ENCODE measurements around the gene ITPR1.

The ITPR1 gene

DNA sequence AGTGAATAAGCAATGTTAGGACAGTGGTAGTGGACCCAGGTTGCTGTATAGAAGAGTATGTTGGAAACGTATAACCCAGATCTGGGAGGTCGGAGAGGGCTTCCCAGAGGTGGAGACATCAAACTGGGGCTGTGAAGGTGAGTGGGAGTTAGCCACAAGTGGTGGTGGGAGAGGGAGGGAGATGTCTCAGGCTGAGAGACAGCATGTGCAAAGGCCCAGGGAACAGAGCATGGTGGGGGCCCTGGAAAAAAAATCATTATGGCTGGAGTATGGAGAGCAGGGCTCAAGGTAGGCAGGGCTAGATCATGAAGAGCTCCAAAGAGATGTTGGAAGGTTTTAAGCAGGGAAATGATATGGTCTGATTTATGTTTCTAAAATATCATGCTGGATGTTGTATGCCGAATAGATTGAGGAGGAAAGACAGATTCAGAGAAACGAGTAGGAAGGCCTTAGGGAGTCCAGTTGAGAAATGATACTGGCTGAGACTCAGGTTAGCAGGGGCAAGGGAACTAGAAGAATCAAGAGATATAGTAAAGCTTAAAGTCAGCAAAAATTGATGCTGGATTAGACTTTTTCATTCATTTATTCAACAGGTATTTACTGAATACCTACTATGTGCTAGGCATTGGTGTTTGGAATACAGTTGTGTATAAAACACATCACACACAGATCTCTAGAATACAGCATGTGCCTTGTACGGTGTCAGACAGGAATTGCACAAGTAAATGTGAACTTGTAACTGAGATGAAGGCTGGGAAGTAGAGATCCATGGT, 17.0 kb downstream of the ITPR1 start:
- no peak for DNase-seq (ENCODE audit: low spot score)

DNA sequence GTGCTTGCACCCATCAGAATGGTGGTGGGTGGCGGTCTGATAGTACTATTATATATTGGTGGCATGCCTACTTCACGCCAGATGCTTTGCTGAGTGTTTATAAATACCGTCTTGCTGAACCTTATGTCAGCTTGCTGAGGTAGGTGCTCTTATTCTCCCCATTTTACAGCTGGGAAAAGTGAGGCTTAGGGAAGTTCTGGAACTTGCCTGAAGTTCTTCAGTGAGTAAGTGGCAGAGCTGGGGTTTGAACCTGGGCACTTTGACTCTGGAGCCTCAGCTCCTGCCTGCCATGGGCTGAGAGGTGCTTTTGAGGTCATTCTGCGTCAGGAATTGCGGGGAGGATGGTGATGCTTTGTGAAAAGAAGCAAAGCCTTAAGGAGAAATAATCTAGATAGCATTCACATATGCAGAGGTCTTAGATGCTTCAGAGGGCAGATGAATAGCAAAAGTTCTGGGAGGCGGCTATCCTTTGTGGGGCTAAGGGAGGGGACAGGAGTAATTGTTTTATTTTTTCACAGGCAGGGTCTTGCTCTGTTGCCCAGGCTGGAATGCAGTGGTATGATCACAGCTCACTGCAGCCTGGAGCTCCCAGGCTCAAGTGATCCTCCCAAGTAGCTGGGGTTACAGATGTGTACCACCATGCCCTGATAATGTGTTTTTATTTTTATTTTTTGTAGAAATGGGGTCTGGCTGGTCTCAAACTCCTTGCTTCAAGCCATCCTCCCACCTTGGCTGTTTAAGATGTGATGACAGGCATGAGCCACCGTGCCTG, 18.5 kb downstream of the ITPR1 start:
- DNase-seq (ENCODE audit: low spot score), result no peak

DNA sequence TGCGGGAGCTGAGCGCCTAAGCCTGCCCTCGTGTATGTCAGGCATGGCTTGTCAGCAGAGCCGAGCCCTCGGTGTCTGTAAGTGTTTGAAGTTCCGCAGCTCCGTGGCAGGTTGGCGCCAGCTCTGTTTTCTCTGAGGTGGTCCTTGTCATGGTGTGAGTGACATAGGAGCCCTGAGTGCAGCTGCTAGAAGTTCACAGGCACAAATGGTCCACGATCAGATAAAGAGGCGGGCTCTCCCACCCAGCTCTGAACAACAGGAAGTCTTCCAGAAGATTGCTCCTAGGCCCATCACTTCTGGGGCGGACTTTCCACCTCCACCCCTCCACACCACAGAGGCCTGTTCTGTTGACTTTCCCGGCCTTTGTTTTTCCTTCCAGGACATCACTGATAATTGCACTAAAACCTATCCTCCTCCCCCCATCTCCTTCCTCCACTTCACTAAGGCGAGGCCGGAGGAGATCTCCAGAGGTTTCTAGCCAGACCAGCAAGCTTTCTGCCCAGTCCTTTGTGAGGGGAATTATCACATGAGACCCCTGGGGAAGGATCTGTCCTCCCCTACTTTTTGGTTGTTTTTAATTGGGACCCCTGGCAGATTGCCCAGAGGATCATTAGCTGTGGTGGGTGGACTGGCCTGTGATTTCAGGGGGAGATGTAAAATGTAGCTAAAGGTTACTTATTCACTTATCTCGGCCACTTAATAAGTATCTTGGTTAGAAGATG, 19.9 kb downstream of the ITPR1 start:
- DNase-seq (ENCODE audit: low spot score), result no peak

DNA sequence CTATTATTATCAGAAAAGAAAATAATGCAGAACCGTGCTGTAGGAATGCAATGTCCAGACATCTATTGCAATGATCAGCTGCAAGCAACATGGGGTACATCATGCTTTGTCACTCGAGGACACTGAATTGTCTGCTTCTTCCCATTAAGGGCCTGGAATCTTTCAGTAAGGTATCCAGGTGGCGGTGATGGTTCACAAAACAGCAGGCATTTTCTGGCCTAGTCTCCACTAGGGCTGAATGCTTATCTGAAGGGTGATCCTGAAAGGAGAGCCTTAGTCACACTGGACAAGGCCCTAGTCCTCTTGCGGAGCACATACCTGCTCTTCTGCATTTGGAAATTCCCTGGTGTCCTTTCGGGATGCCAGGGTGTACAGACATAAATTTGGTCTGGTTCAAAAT, 21.2 kb downstream of the ITPR1 start:
- DNase-seq (ENCODE audit: low spot score), result no peak

DNA sequence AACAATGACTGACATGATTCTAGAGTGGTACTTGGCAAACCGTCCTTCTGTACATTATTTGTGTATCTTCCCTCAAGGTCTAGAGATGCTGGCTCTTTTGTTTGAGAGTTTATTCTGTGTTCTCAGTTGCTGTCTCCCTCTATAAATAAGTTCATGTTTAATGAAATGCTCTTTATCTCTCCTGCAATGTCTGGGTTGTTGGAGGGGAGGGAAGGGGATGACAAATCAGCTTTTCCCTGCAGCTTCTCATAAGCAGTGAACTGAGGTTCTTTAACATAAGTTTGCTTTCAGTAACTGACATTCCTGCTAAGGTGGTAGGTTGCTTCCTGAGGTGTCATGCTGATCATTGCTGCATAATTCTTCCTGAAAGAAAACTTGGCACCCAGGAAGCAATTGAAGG, 21.8 kb downstream of the ITPR1 start:
- DNase-seq (ENCODE audit: low spot score), result no peak

DNA sequence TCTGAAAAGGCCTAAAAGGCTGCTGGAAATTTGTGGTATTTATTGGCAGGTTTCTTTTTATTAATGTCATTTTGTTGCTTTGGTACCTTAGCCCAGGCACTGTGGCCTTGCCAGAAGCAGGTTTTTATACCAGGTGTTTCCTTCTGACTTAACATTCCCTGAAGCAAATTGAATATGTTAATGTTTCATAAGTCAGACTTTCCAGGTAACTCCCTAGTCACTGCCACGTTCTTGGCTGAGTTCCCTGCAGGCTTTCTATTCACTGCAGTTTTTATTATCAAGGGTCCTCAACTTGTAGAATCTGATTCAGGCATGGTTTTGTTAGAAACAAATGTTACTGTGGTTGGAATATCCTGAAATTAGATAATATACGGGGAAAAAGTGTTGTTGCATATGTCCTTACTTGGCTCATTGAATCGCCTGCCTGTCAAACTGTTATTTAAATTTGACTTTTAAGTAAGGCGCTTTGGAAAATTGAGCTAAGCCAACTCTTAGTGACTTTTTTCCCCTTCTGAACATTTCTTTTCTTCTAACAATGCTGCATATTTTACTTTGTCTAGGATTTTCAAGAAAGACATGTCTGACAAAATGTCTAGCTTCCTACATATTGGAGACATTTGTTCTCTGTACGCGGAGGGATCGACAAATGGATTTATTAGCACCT, 22.9 kb downstream of the ITPR1 start:
- no peak for DNase-seq (ENCODE audit: low spot score)

DNA sequence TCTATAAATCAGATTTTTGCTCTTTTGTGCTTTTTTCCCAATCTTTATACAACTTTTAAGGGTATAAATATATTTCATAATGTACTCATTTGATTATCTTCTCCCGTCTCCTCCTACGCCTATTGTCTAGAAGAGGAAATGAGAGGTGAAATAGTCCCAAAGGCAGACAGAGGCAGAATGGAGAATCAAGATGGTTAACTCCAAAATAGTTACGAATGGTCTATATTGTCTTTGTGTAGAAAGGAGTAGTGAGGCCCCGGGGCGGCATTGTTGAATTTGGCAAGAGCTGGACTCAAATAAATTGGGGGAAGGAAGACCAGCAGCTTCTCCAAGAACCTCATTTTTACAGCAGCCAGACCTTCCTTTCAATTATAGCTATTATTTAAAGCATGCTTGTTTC, 23.9 kb downstream of the ITPR1 start:
- no peak for DNase-seq (ENCODE audit: low spot score)

DNA sequence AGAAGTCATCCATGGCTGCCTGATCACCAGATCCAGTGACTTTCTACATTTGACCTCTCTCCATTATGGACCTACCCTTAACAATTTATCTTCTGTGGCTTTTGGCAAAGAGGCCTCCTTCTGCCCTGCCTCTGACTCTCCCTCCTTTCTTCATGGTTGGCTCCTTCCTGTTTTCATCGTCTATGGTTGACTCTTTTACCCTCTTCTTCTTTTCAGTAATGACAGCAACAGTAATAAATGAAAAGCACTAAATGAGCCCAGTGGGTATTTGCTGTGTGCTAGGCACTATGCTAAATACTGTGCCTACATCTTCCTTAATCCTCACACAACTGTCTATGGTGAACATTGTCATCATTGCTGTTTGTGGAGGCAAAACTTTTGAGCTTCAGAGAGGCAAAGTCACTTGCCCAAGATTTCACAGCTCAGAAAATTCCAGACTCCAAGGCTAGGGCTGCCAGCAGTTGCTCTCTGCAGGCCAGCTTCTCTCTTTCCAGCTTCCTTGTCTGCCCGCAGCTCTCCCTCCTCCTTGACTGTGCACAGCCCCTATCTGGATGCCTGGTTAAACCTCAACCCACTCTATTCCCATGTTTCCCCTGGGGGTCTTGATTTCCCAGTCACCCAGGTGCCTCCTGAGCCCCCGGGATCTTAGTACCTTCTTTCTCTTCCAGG, 24.6 kb downstream of the ITPR1 start:
- no peak for DNase-seq (ENCODE audit: low spot score)

DNA sequence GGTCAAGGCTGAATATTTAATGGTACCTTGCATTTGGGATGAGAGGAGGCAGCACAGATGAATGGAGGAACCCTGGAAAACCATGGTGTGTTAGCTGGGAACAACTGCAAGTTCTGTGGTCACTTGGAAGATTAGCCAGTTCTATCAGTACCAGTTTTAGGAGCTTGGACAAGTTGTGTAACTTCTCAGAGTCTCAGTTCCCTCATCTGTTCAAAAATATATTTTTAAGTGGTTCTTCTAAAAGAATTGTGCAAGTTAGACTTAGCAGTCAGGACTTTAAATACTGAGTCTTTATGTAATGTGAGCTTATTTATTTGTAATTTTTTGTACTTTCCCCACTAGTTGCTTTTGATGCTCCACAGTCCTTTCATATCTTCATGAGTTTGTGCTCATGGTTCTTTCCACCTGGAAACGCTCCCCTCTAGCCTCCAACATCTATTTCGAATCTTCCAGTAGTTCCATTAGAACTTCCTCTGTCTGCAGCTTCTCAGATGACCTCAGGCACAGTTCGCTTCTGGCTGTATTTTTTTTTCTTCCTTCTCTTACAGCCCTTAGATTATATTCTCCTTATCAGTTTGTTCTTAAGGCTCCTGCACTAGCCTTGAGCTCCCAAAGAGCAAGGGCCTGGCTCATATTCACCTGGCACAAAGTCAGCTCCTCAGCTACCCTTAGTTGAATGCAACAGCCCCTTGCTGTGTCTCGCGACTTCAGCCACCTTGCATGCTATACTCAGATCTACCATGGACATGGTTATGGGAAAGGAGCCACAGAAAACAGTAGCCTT, 27.1 kb downstream of the ITPR1 start:
- no peak for DNase-seq (ENCODE audit: low spot score)

DNA sequence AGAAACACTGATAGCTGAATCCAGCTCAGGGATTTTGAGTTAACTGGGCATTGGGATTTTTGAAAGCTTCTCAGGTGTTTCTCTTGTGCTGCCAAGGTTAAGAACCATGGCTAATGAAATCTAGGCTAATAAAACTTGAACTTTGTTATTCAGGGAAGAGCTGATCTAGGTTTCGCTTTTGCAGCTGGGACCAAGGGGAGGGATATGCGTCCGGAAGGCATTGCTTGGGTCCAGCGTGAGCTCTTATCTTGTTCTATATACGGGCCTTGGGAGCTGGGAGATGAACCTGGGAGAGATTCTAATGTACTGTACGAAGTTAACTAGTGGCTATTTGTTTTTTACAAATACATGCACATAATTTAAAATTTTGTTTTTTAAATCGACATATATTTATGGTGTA, 29.8 kb downstream of the ITPR1 start:
- DNase-seq (ENCODE audit: low spot score), result no peak

DNA sequence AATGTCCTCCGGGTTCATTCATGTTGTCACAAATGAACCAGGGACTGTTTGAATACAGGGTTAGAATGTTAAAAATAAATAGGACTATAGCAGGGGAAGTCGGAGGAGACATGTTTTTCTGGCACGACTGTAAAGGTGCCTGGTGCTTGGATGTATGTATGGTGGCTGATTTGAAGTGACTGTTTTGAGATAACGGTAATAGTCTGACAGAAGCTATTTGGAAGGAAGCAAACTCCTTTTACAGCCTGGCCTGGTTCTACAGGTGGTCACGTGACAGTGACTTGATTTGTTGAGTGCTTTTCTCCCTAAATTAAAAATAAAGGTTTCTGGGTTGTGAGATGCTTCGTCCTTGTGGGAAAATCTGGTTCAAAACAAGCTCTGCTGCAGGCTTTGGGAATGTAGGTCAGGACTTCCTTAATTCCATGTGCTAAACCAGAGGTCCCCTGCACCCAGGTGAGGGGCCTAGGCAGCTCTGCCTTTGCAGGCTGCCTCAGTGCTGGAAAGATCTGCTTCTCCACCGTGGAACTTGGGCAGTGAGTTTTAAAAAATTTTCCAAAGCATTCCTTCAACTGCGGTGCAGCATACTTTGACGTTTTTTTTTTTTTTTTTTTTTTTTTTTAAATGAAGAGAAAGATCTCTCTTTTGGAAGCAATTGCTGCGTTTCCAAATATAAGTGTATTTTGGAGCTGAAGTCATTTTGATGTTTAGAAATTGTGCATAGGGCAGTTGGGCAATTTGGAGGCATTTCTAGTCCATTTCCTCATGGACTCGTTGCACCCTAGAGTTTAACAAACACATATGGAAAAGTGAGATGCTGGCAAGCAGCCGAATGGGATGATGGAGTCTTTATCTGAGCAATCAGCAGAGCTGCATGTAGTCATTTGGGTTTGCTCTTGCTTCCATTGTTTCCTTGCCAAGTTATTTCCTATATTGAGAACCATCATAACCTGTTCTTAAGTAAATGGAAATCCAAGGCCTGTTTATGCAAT, 30.9 kb downstream of the ITPR1 start:
- DNase-seq (ENCODE audit: low spot score), result no peak

DNA sequence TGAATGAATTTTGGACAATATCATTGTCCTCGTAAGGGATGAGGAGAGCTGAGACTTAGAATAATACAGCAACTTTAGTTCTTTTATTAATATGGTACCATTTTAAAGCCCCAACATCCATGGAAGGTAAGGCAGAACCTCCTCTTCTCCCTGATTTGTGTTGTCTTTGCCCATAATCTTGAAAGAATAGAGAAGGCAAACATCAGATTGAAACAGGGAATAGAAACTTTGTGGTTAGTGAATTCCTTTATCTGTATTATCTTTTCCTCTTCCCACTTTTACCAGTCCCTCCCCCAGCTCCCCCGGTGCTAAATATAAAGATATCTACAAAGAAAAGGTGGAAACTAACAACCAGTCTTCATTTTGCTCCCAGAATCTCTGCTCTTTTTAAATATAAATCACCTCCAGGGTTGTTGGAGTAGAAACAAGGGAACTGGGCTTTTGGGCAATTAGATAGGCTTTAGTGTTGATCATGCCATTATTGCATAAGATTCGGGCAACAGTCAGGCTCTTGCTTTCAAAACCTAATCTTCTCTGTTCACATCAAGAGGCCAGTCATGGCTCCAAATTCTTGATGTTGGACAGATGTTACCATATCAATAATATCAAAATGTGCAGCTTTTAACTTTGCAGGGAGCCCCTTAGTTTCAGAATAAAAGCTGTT, 32.5 kb downstream of the ITPR1 start:
- no peak for DNase-seq (ENCODE audit: low spot score)

DNA sequence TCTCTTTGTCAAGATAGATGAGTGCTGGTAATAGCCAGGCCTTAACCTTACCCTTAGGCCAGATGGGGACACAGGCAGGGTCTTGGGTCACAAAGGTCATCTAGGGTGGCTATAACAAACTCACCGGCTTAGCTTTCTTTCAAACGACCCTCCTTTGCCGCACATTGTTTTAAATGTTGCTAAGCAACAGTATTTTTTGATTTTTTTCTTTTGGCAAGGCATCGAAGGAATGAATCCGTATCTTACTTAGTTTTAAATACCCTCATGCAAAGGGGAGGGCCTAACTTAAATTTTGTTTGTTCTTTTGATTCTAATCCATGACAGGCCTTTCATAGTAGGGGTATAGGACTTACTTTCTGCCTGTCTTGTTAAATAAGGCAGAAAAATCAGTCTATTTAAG, 35.2 kb downstream of the ITPR1 start:
- no peak for DNase-seq (ENCODE audit: low spot score)

DNA sequence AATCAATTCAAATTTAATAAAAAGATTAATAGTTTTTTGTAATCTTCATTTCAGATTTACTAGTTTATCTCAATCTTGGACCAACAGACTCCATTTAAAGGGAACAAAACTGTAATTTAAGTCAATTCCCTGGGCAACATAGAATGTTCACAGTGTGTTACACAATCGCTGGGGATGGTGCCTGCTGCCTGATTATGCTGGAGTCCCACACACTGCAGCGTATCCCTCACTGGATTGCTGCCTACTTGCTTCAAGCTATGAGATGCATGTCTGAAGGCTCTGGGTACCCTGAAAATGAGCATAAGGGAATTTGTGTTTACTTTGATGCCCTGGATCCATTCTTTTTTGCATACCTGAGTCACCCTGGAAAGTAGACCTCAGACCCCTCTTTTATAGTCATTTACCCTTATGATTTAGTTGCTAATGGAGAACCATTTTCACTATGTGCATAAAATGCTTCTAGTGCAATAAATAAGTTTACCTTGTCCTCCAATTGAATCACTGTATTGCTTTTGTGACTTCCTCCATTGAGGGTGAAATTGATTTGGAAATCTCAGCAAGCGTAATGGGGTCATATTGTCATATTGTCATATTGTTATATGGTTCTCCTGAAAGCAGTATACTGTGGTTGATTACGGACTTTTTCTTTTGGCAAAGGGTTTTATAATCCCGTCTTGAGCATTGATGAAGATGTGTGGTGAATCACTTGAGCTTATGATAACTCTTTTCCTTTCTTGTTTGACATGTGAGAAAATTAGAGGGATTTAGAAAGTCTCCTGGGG, 35.9 kb downstream of the ITPR1 start:
- no peak for DNase-seq (ENCODE audit: low spot score)

DNA sequence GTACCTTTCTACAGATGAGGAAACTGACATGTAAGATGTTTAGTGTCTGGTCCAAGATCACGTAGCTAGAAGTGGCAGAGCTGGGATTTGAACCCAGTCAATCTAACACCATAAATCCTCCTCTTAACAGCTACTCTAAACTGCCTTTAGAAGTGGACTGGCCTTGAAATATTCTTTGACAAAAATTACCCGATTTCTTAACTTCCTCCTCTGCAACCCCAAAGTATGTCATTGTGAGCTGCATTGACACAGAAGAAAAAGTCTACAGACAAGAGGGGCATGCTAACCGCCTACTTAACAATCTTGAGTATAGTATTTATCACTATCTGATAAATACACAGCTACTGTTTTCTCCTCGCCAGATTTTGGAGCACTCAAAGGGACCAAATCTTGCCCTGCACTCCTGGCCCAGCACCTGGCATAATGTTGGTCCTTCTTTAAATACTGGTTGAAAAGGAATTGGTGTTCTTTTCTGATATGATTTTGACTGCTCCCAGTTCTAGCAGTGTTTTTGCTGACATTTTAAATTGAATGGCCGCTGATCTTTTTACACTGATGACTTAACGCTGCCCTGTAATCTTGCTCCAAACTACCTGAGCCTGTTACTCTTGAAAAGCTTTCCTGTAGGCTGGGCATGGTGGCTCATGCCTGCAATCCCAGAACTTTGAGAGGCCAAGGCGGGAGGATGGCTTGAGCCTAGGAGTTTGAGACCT, 36.9 kb downstream of the ITPR1 start:
- no peak for DNase-seq (ENCODE audit: low spot score)

DNA sequence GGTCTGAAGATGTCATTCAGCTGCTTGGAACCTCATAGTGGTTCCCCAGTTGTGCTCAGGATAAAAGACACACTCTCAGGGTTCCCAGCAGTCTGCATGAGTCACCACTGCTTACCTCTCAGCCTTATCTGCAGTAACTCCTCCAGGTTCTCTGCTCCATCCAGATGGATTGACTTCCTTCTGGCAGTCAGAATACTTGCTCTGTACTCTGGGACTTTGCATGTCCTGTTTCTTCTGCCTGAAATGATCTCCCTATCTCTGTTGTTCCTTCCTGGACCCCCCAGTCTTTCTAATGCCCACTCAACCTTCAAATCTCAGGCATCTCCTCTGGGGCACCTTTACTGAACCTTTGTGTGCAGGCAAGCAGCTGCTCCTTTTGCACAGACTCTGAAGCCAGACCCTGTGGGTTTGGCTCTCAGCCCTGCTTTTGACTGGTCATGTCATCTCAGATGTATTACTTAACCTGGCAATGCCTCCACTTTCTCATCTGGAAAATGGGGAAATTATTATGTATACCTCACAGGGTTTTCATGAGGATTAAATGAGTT, 38.4 kb downstream of the ITPR1 start:
- no peak for DNase-seq (ENCODE audit: low spot score)

DNA sequence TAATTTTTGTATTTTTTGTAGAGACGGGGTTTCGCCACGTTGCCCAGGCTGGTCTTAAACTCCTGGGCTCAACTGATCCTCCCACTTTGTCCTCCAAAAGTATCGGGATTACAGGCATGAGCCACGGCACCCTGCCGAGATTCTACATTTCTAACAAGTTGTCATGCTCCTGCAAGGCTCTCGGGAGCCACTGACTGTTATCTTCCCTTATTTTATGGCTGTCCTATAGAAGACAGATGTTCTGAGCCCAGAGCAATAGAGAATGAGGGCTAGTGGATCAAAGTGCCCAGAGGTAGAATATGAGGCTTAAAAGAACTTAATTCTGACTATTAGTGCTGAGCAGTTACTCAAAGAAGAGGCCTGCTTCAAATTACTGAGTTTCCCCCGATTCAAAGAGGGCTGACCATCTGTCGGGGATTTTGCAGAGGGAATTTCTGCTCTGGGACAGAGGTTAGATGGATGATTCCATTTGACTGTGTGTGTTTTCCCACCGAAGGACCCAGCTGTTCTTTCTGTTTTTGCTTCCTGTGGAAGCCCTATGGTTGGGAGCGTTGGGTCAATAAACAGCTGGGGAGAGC, 39.5 kb downstream of the ITPR1 start:
- no peak for DNase-seq (ENCODE audit: low spot score)

Data from cerebellar cortex (tissue), 1 donor.